Right lobe of liver (tissue), 6 donors: ENCODE results near the gene RPL39L. TPM values are rescaled to one million over a fixed set of nuclear protein-coding genes. Genes with fewer than 3 reads are reported as not detected.
A peak's percentile ranks its signal among the peaks of the same experiment; 100 is the strongest.

Source experiments
- ATAC-seq, 4 donors: fragments of 200-7000 bp; cut with Tn5 transposase; one replicate each; pipeline ENCODE4 v1.9.1; 2020; ENCODE audit warnings: mild to moderate bottlenecking in 4 of 4, moderate library complexity in 4 of 4
- DNase-seq, 3 donors: peaks; one replicate each; pipeline ENCODE4 v3.0.0-alpha.2; 2020
- H3K27ac ChIP-seq, 3 donors: fragments of 200-600 bp; one replicate each; pipeline ENCODE4 v1.8.0; 2022
- H3K27me3 ChIP-seq, 2 donors: fragments of 200-600 bp; one replicate each; pipeline ENCODE4 v1.8.0; 2022
- H3K36me3 ChIP-seq, 4 donors: fragments of 200-600 bp; sonication (generic) in 1 of 4; one replicate each; pipeline versions ENCODE4 v1.5.1 to v1.8.0; 2017 to 2022; ENCODE audit warnings: control low read depth in 1 of 4
- H3K4me1 ChIP-seq, 4 donors: fragments of 200-600 bp; sonication (generic) in 1 of 4; one replicate each; pipeline versions ENCODE4 v1.5.1 to v1.8.0; 2017 to 2022; ENCODE audit warnings: control low read depth in 1 of 4
- H3K4me3 ChIP-seq, 3 donors: fragments of 200-600 bp; one replicate each; pipeline ENCODE4 v1.8.0; 2022
- H3K9me3 ChIP-seq, 4 donors: fragments of 200-600 bp; sonication (generic) in 1 of 4; one replicate each; pipeline versions ENCODE4 v1.5.1 to v1.8.0; 2017 to 2022; ENCODE audit warnings: control low read depth in 1 of 4
- POLR2A ChIP-seq: fragments of 450-650 bp; IDR thresholded peaks from one replicate; pipeline ENCODE4 v1.6.1; 2017; ENCODE audit warnings: antibody characterized with exemption, mild to moderate bottlenecking
- whole genome bisulfite sequencing: methylation state at CpG from one replicate; pipeline ENCODE4 v1.1.6; 2018; ENCODE audit warnings: low coverage, low lambda C conversion rate; ENCODE audit not compliant: insufficient coverage; ENCODE audit errors: missing lambda C conversion rate; 5-methylcytosine and 5-hydroxymethylcytosine counted together
- intact Hi-C, 2 donors: fragments of 100-400 bp; cut with DNase I; formaldehyde crosslinking; loops; one replicate each; pipeline versions ENCODE4 v1.11.2 to v1.14.1; 2022
- total RNA-seq, 6 experiments: library from RNA; depleted of rRNA in 2 of 6; stranded (reverse); fragments of >200 nt in 2 of 6; fragmentation: NEBNext Ultra II Directional in 3 of 6; extraction: Animal tissue kit (Norgen Biotek cat#: 25700) in 3 of 6; gene quantifications; one replicate each; pipeline versions ENCODE4 v1.1.0 to v1.2.4, GENCODE V29; 2016 to 2023
- TF ChIP-seq, protein P1 (sequence below), 4 donors: fragments of 200-600 bp in 3 of 4; fragments of 450-650 bp in 1 of 4; IDR thresholded peaks; one replicate each; pipeline versions ENCODE4 v1.5.1 to v1.8.0; 2016 to 2022; ENCODE audit warnings: antibody characterized with exemption in 4 of 4, mild to moderate bottlenecking in 2 of 4
- donor health status: DM: no; HTN: yes; CAD: no.
- donor health status: DM: no; HTN: no; CAD: no.
- donor health status: DM: no; HTN: no; CAD: no.
- donor health status: DM: no; HTN: yes; CAD: no.
- donor health status: DM: no; HTN: yes; CAD: no.

RPL39L gene
- total RNA-seq, 6 experiments from 2014 or later: 1.2 to 10.5 (median 2.9) TPM

DNA sequence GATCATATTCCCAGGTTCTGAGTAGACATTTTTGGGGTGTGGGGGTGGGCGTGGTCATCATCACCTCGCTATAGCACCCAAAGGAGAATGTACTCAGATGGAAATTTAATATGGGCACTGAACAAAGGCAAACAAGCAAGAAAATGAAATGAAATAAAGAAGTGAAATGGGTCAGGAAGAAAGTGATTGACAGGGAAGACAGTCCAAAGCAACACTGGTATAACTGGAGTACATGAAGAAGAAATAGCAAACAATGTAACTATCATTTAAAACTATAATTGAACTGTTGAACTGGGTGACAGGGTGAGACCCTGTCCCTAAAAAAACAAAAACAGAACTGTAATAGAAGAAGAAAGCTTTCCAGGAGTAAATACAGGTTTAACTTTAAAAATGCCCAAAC lies 24.8 kb downstream of the RPL39L start:
- TF ChIP-seq POLR2A: no peak
- TF ChIP-seq, protein P1, sequence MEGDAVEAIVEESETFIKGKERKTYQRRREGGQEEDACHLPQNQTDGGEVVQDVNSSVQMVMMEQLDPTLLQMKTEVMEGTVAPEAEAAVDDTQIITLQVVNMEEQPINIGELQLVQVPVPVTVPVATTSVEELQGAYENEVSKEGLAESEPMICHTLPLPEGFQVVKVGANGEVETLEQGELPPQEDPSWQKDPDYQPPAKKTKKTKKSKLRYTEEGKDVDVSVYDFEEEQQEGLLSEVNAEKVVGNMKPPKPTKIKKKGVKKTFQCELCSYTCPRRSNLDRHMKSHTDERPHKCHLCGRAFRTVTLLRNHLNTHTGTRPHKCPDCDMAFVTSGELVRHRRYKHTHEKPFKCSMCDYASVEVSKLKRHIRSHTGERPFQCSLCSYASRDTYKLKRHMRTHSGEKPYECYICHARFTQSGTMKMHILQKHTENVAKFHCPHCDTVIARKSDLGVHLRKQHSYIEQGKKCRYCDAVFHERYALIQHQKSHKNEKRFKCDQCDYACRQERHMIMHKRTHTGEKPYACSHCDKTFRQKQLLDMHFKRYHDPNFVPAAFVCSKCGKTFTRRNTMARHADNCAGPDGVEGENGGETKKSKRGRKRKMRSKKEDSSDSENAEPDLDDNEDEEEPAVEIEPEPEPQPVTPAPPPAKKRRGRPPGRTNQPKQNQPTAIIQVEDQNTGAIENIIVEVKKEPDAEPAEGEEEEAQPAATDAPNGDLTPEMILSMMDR (IDR thresholded peaks at IDR 0.05): no peak
- no peak for ATAC-seq
- Histone ChIP-seq H3K4me3 (no peak overlapping the region), H3K27me3 (no peaks in the 10 kb centered on the region), H3K4me1 (no peaks in the 10 kb centered on the region), H3K9me3 (no peaks in the 10 kb centered on the region), H3K27ac (no peak overlapping the region), H3K36me3 (no peaks in the 10 kb centered on the region)
- no peak for DNase-seq
- intact Hi-C loops: loop anchor here in 1 of 2 donors (10.0 kb wide), 1 partner anchor 50 kb away; no protein-coding TSS in a partner anchor
- 90% methylated on average over 2 of the region's 2 CpGs for WGBS

DNA sequence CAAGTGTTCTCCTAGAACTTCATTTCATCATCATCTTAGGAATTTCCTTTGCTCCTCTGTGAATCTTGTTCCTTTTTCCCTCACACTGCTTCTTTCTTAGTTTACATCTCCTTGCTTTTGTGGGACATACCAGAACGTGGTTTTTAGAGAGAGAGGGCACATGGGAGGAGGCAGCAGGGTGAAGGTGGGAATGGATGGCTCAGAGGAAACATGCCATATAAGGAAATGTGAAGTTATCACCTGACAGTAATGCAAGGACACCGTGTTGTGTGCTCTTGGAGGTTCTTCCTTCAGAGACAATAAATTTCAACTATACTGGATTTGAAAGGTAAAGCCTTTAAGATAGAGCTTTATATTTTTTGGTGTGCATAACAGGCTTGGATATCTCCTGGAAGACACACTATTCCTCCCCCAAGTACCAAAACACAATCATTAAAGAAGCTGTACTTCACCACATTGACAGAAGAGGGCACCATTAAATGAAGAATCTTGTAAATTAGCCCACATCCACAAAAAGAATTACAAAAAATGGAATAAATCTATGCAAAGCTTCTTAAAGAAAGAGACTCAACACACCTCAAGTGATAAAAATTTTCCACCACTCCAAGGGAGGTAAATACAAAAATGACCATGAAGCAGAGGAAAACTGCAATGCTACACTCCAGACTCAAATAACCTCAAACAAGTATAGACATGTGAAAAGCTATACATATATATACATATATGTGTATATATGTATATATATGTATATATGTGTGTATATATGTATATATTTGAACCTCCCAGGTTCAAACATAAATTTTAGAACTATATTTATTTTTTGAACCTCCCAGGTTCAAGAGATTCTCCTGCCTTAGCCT lies 26.1 kb downstream of the RPL39L start:
- Histone ChIP-seq H3K4me3 (no peak overlapping the region), H3K27ac (no peak overlapping the region), H3K36me3 (no peaks in the 10 kb centered on the region), H3K9me3 (no peaks in the 10 kb centered on the region), H3K27me3 (no peaks in the 10 kb centered on the region), H3K4me1 (no peaks in the 10 kb centered on the region)
- peak; percentile 59 to 73 (median 65) for ATAC-seq
- 16% methylated on average over 2 of the region's 2 CpGs for WGBS
- TF ChIP-seq POLR2A: no peak
- TF ChIP-seq, protein P1 (IDR thresholded peaks at IDR 0.05): peak; percentile 49 to 66 (median 61)
- DNase-seq: no peak
- intact Hi-C loops: loop anchor here in 1 of 2 donors (10.0 kb wide), 1 partner anchor 52 kb away; no protein-coding TSS in a partner anchor

DNA sequence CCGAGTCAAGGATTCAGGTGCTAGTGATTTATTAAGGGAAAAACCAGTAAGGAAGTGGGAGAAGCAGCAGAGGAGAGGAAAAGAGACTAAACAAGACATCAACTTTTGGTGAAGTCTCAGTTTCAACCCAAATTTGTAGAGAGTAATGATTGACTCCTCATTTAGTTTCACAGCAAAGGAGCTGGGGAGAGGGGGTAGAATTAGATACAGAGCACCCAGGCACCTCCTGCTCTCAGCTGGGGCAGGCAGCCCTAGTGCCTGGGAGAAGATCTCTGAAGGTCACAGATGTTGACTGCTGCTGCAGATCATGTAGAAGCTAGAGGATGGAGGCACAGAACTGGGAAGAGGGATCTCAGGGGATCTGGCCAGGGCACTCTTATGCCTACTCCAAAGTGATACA lies 29.1 kb downstream of the RPL39L start:
- Histone ChIP-seq H3K27me3 (no peaks in the 10 kb centered on the region), H3K36me3 (no peaks in the 10 kb centered on the region), H3K9me3 (no peaks in the 10 kb centered on the region), H3K27ac (no peak overlapping the region), H3K4me3 (no peak overlapping the region), H3K4me1 (no peaks in the 10 kb centered on the region)
- TF ChIP-seq, protein P1 (IDR thresholded peaks at IDR 0.05): no peak
- TF ChIP-seq POLR2A: no peak
- intact Hi-C loops: loop anchor here in 1 of 2 donors (10.0 kb wide), 1 partner anchor 55 kb away; no protein-coding TSS in a partner anchor
- DNase-seq (no peak), ATAC-seq (no peak)
- WGBS: no CpG with 5 or more reads among the region's 1 CpG

DNA sequence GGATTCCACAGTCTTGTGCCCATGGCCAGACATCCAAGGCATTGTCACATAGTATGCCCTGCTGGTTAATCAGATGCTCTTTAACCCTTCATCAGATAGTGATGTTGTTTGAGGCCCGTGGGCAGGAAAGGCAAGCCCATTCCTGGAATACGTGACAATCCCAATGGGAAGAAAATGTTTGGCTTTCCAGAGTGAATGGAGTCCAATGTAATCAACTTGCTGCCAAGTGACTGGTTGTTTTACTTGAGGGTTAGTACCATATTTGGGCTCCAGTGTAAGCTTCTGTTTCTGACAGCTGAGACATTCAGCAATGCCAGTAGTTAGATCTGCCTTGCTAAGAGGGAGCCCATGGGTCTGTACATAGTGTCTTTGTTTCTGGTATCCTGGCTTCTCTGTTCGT lies 31.3 kb downstream of the RPL39L start:
- ATAC-seq (peak in 2 of 4 donors; percentile 43 to 72), DNase-seq (no peak)
- 89% methylated on average over 3 of the region's 3 CpGs for WGBS
- intact Hi-C loops: loop anchor here in 1 of 2 donors (10.0 kb wide), 1 partner anchor 57 kb away; no protein-coding TSS in a partner anchor
- Histone ChIP-seq H3K4me1 (no peaks in the 10 kb centered on the region), H3K9me3 (no peaks in the 10 kb centered on the region), H3K36me3 (no peaks in the 10 kb centered on the region), H3K27me3 (no peaks in the 10 kb centered on the region), H3K27ac (no peak overlapping the region), H3K4me3 (no peak overlapping the region)
- TF ChIP-seq POLR2A: no peak
- TF ChIP-seq, protein P1 (IDR thresholded peaks at IDR 0.05): no peak
